Measurements from ENCODE around the gene IGFL1.

- TF ChIP-seq CTCF (conservative IDR thresholded peaks at IDR 0.05; ENCODE audit: low read depth, low read length) (no peak), EZH2 (IDR thresholded peaks at IDR 0.05; ENCODE audit: borderline replicate concordance, low read depth, low read length, poor library complexity, severe bottlenecking) (no peak)
These were observed 2.9 kb downstream of the IGFL1 start for GRCh38 chr19:46232468-46232867.
